GM21360 (cell line): ENCODE measurements around the gene SLC2A11.
A peak's percentile ranks its signal among the peaks of the same experiment; 100 is the strongest.

Experiments used
- ATAC-seq: cut with Tn5 transposase; IDR thresholded peaks from one replicate; pipeline ENCODE4 v1.9.1; 2021; ENCODE audit warnings: mild to moderate bottlenecking, moderate library complexity; ENCODE audit not compliant: unreplicated experiment

Gene SLC2A11

DNA sequence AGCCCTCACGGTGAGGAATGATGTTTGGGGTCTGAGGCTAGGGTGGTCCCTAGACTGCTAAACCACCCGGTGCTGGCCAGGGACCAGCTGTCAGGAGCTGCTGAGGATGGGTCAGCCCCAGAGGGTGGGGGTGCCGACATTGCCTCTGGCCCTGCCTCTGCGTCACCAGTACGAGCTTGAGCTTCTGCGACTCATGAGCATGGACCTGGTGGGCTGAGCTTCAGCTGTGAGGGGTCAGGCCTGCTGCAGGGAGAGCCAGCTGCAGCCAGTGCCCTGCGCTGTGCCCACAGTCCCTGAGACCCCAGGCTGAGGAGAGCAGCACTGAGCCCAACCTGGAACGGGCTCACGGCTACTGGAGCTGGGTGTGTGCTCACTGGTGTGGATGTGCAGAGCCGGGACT, 25.9 kb upstream of the SLC2A11 start:
- ATAC-seq = no peak

DNA sequence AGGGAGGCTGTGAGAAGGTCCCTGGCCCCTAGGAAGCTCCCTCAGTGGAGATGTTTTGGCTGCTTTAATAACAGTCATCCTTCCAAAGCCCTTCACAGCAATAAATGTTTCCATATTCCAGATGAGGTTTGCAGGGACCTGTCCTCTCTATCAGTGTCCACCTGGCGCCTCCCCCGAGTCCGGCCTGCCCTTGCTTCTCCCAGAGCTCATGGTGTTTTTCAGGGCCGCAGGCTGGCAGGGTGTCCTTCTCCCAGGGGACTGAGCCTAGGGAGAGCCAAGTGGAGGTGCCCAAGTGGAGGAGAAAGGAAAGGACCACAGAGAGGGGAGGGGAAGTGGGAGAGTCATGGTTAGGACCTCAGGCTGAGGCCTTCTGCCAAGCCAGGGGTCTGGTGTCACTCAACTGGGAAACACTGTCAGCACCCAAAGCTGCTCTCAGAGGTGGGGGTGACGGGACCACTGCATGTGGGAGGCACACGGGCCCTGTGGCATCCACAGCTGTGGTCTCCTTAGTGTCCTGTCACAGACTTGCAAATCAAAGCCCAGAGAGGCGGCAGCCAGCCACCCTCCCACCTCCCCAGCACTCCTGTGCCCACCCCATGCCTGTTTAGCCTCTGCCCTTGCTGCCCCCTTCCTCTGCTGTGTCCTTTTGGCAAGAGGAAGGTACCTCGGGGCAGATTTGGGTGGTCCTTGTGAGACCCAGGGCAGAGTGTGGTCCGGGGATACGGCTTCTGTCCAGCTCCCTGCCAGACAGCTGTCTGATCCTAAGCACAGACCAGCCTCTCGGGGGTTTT, 25.3 kb upstream of the SLC2A11 start:
- ATAC-seq = no peak

DNA sequence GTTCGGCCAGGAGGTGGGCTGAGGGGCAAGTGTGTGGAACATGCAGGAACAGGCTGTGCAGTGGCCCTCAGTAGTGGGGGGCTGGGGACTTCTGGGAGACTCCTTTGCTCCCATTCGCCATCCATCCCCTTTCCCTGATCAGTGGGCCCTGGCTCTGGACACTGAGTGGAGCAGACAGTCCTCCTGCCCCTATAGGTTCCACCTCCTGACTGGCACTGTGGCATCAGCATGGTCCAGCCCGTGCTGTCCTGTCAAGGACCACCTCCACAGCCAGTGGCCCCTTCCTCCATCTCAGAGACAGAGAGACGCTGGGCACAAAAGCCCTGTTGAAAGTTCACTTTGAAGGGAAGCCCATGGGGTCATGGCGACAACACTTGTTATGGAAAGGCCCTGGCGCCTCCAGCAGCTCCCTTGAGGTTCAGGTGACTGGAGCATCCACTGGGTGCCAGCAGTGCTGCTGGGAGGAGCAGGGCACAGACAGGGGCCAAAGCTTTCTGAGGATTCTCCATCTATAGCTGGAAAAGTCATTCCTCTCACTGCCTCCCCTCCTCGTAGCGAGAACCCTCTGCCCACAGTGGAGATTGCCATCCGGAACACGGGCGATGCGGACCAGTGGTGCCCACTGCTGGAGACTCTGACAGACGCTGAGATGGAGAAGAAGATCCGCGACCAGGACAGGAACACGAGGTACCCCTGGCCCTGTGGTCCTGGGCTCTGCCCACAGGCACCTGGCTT, 24.5 kb upstream of the SLC2A11 start:
- ATAC-seq = no peak

DNA sequence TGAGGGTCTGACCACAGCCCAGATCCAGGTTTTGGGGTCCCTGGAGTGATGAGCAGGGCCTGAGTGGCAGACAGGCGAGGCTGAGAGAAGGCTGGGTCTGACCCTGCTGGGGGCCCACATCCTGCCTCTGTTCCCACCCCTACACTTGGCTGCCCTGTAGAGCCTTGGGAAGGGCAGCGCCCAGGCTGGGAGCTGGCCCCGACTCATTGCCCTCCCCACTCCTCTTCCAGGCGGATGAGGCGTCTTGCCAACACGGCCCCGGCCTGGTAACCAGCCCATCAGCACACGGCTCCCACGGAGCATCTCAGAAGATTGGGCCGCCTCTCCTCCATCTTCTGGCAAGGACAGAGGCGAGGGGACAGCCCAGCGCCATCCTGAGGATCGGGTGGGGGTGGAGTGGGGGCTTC, 23.8 kb upstream of the SLC2A11 start:
- ATAC-seq = no peak

DNA sequence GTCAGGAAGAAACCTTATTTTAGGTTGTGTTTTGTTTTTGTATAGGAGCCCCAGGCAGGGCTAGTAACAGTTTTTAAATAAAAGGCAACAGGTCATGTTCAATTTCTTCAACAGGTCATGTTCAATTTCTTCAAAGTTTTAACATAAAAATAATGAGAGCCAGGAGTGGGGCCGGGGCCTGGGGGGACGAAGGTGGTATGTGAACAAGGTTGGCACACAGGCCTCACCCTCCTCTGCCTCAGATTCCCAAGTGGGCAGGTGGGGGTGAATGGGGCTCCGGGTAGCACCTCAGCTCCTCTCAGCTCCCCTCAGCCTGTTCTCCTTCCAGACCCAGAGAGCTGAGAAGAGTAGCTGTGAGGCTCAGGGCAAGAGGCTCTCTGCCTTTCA, 23.3 kb upstream of the SLC2A11 start:
- no peak for ATAC-seq

DNA sequence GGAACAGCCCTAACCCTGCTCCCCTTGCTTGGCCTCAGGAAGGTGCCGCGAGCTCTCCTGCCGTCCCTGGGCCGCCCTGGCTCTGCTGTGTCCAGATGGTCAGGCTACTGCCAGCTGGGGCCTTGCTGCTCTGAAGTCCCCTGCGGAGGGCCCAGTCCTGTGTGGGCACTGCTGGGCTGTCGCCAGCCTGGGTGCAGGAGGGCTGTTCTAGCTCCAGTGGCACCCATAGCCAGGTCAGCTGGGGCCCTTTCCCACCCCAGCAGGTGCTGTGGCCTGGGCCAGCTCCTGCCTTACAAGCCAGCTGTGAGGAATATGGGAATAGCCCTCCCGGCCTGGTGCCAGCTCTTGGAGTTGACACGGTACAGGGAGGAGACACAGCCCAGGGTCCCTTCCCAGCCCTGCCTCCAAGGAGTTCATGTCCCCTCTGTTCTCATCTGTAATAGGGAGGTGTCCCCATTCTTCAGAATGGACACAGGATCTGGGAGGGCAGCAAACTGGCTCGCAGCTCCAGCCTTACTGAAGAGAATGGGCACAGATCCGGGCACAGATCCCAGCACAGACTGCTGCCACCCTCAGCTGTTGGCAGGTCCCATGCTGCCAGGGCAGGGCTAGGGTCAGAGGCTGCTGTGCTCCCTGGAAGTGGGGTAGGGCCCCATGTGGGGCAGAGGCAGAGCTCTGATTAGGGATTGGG, 22.7 kb upstream of the SLC2A11 start:
- no peak for ATAC-seq

DNA sequence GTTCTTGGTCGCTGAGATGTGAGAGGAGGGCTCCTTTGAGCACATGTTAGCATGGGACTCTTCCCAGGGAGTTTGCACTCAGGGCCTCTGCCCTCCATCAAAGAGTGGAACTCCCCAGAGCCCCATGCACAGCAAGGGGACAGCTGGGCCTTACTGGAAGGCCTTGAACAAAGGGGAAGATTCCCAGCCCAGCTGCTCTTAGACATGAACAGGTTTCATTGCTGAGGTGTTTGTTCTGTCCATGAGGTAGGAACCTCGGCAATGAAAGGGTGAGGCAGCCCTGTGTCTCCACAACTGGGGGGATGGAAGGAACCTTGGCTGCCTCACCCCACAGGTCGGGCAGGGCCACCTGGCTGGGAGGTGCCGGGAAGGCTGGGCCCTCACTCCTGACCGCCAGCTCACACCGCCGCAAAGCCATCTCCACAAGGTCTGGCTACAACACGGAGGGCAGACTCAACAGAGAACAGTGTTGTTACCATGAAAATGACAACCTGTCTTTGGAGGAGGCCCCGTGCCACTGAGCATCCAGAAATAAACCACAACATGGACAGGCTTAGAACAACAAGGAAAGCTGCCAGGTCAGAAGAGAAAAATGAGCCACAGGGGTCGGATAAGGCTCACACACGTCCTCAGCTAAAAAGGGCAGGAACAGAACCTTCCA, 22.1 kb upstream of the SLC2A11 start:
- no peak for ATAC-seq

DNA sequence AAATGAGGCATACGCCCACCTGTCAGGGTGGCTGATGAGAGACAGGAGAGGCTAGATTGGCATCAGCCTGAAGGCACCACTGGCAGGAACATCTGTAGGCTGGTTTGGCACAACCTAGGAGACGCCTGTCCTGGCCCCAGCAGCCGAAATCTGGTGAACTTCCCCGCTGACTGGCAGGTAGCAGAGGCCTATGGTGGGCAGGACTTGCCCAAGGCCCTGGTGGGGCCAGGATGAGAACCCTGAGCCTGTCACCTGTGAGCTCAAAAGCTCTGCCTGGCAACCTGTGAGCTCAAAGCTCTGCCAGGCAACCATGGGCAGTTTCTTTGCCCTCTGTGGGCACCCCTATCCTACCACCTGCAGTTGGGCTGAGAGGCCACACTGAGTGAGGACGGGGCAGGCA, 21.4 kb upstream of the SLC2A11 start:
- ATAC-seq = no peak

DNA sequence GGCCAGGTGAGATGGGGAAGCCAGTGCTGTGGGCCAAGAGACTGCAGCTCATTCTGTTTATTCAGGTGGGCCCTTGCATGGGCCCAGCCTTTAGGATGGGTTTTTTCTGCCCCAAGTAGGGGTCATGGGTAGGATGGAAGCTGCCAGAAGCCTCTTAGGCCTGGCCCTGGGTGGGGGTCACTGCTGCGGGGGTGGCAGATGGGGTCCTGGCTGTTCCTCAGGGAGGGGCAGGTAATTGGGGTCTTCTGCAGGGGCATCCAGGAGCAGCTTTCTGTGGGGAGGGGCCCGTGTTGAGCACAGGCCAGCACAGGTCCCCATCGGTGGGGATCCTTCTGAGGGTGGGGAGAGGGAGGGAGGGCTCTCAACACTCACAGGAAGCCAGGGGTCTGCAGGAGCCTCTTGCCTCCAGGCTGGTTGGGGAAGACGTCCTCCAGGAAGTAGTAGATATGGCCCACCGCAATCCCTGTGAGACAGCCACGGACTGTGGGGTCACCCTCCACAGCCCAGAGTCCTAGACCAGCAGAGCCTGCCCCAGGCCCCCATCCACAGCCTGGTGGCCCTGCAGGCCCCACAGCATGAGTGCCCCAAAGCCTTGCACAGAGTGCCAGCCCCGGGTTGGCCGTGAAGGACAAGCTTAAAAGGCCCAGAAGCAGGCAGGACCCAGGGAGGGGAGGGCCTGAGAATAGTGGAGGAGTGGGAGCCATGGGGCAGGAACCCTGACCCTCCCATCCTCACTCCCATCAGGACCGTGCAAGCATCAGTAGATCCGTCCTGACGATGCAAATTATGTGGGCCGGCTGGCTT, 20.8 kb upstream of the SLC2A11 start:
- ATAC-seq = no peak

DNA sequence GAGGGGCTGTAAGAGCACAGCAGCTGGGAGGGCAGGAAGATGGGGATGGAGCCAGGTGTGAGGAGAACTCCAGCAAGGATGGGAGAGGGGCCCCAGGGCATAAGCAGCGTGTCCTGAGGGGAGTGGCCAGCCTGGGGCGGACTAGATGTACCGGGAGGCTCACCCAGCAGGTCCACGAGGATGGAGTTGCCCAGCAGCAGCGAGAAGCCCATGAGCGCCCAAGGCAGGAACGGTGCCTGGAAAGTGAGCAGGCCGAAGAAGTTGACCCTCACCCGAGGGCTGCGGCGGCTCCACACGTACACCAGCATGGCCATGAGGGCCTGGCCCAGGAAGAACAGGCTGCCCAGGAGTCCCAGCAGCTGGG, 20.2 kb upstream of the SLC2A11 start:
- no peak for ATAC-seq

DNA sequence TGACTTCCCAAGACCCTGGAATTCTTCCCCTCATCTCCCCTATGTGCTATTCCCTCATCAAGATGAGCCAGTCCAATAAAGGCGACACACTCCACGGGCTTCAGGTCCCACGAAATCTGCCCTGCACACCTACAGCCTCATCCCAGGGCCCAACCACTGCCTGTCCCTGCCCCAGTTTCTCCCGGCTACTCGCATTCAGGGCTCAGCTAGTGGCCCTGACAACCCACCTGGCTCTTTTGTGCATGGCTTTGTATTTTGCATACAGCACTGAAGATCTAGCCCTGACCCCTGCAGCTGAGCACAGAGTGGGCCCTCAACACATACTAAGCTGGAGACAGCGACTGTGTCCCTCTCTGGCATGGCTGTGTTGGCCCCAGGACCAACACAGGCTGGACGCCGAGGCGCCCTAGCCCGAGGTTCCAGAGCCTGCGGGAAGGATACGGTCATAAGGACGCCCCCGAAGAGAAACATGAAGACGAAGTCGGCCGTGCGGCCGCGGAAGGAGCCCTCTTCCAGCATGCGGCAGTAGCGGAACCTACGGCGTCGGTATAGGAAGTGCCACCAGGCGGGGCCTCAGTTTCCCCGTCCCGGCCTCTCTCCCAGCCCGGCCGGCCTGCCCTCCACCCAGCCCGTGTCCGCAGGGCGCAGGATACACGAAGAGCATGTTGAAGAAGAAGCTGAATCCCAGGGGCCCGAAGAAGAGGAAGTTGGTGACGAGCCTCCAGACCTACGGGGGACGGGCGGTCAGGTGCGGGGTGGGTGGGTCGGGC, 19.6 kb upstream of the SLC2A11 start:
- peak; percentile 7 for ATAC-seq

DNA sequence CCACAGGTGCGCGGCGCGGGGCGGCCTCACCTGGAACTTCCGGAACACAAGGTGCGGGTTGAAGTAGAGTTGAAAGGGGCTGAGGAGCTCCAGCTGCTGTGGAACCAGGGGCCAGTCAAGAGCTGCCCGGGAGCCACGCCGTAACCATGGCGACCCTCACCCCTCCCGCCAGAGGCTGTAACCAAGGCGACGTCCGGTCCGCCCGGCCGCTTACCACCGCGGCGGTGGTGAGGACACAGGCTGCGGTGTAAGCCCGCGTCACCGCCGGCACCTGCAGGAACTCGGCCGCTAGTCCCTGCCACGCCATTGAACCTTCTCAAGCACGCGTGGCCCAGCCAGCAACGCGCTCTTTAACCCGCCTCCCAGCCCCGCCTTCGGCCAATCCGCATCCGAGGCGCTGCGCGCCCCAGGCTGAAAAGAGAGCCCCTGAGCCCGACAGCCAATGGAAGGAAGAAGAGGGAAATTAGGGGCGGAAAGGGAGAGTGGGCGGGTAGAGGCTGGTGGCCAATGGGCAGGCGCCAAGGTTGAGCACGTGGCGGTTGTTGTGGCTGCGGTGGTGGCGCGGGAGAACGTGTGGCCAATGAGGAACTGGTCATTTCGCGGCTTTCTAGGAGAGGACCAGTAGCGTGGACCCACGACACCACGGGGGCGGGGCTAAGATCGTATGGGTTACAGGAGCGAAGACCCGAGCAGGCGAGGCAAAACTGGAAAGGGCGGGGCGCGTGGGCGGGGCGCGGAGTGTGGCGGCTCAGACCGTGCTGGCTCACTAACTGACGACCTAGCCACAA, 18.8 kb upstream of the SLC2A11 start, which contains the start of gene DERL3:
Gene DERL3 (minus strand): TSS at position 326 of the 788 bp plus-strand sequence. CDS start 19 bp downstream, at position 307.
- ATAC-seq = peak; percentile 69

DNA sequence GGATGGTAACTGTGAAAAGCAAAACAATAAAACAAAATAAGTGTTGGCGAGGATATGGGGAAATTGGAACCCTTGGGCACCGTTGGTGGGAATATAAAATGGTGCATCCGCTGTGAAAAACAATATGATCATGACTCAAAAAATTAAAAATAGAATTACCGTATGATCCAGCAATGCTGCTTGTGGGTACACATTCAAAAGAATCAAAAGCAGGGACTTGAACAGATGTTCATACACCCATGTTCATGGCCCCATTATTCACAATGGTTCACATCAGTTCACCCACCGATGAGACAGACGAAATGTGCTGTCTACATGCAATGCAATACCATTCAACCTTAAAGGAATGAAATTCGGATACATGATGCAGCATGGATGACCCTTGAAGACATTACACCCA, 17.6 kb upstream of the SLC2A11 start:
- no peak for ATAC-seq

DNA sequence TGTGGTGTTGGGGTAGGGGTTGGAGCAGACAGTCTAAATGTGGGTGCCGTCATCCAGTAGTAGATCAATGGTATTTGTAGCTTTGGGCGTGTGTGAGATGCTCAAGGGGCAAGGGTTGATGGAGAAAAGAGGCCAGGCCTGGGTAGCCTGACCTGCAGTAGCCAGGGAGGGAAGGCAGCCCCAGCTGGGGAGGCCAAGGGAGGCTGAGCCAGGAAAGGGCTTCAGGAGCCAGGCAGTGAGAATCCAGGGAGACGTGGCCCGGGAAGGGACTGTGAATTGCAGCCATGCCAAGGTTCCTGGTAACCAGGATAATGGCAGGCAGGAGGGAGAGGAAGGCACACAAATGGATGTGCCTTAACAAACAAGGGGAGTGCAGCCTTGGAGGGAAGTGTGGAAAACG, 16.4 kb upstream of the SLC2A11 start:
- no peak for ATAC-seq

DNA sequence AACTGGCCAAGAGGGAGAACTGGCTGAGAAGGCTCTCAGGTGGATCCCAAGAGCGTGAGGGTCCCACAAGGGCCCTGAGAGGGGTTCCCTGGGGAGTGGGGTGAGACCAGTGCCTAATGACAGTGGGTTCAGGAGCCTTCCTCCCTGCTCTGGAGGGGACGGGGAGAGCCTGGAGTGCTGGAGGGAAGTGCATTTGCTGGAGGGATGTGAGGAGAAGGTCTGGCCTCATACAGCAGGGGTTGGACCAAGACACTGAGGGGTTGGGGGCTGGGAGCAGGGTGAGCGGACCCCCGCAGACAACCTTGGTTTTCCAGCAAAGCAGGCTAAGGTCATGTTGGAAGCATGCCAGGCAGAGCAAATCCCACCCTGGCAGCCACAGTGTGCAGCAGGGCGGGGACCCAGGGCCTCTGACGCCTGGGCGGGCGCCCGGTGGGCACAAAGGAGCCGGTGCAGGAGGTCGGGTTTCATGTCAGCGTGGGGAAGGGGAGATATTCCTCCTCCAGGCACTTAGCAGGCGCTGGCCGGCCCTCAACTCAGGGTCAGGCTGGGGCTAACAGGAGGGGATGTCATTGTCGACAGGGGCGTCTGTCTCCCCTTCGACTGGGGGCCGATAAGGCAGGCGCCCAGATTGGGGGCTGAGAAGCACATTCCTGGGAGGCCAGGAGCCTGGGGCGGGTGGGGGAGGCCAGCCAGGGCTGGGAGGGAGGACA, 15.8 kb upstream of the SLC2A11 start:
- ATAC-seq = no peak

DNA sequence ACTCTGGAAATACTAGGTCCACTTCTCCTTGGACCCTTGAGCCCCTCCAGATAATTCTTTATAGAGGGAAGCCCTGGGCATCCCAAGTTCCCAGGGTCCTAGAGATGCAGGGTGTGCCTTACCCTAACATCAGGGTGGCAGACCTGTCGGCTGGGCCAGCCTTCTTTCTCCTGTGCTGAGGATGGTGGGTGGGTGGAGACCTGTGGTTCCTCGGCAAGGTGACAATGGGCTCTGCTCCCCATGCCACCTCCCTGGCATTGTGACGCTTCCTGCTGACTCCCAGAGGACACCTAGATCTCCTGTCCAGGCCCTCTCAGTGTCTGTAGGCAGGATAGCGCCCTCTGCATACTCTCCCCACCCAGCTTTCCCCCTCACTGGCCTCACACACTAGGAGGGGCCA, 15.1 kb upstream of the SLC2A11 start:
- no peak for ATAC-seq

DNA sequence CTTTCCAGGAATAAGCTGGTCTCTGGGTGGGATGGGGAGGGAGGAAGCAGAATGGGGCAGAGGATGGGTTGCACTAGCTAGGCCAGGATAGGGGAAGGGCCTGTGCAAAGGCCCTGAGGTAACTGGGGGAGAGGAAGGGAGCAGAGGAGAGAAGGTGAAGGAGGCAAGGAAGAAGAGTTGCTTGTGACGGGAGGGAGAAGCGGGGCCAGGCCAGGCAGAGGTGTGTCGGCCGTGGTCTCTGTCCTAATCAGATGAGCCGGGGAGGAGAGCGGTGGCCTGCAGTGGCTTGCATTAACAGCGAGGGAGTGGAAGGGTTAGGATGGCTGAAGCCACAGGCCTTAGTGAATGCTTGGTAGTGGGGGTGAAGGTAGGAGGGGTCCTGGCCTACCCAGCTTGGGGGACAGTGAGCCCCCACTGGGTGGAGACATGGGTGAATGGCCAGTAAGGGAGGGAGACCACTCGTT, 12.9 kb upstream of the SLC2A11 start:
- no peak for ATAC-seq
